Lower lobe of right lung (tissue), 2 donors: ENCODE measurements around the gene TEDC1. TPM values are rescaled to one million over a fixed set of nuclear protein-coding genes. Genes with fewer than 3 reads are reported as not detected.

Experiments used
- ATAC-seq, 2 donors: fragments of 200-7000 bp; cut with Tn5 transposase; one replicate each; pipeline ENCODE4 v1.9.1; 2020 to 2022; ENCODE audit warnings: mild to moderate bottlenecking in 2 of 2, moderate library complexity in 2 of 2
- DNase-seq: peaks from one replicate; pipeline ENCODE4 v3.0.0-alpha.2; 2020
- H3K27ac ChIP-seq: fragments of 200-600 bp; one replicate; pipeline ENCODE4 v1.8.0; 2022
- H3K27me3 ChIP-seq: fragments of 200-600 bp; one replicate; pipeline ENCODE4 v1.8.0; 2022; ENCODE audit warnings: low read depth
- H3K36me3 ChIP-seq: fragments of 200-600 bp; one replicate; pipeline ENCODE4 v1.8.0; 2022; ENCODE audit warnings: mild to moderate bottlenecking
- H3K4me1 ChIP-seq: fragments of 200-600 bp; one replicate; pipeline ENCODE4 v1.8.0; 2022
- H3K4me3 ChIP-seq: fragments of 200-600 bp; one replicate; pipeline ENCODE4 v1.8.0; 2022; ENCODE audit warnings: mild to moderate bottlenecking
- H3K9me3 ChIP-seq: fragments of 200-600 bp; one replicate; pipeline ENCODE4 v1.8.0; 2022
- intact Hi-C: fragments of 100-400 bp; cut with DNase I; formaldehyde crosslinking; loops from one replicate; pipeline ENCODE4 v1.11.0; 2022
- total RNA-seq: library from RNA; stranded (reverse); fragmentation: NEBNext Ultra II Directional; extraction: Animal tissue kit (Norgen Biotek cat#: 25700); gene quantifications from one replicate; pipeline ENCODE4 v1.2.1, GENCODE V29; 2021
- TF ChIP-seq, protein P1 (sequence below): fragments of 200-600 bp; IDR thresholded peaks from one replicate; pipeline ENCODE4 v1.8.0; 2022; ENCODE audit warnings: antibody characterized with exemption, mild to moderate bottlenecking
- donor health status: DM: no; HTN: yes; CAD: no; lungs with severe emphysema.

The TEDC1 gene
- total RNA-seq, 1 donor from 2014 or later = 10.6 TPM

- peak; percentile 17 to 34 for ATAC-seq
Measured at GRCh38 chr14:105491366-105491973, 424 bp downstream of the TEDC1 start.

GRCh38 chr14:105492031-105492970 lies 1.3 kb downstream of the TEDC1 start:
- Histone ChIP-seq H3K4me1 (peaks cover 26% of the 10 kb centered on the region), H3K9me3 (no peaks in the 10 kb centered on the region), H3K27me3 (no peaks in the 10 kb centered on the region), H3K36me3 (no peaks in the 10 kb centered on the region), H3K4me3 (peak overlapping the region; percentile 83), H3K27ac (peak overlapping the region; percentile 99)
- TF ChIP-seq, protein P1, sequence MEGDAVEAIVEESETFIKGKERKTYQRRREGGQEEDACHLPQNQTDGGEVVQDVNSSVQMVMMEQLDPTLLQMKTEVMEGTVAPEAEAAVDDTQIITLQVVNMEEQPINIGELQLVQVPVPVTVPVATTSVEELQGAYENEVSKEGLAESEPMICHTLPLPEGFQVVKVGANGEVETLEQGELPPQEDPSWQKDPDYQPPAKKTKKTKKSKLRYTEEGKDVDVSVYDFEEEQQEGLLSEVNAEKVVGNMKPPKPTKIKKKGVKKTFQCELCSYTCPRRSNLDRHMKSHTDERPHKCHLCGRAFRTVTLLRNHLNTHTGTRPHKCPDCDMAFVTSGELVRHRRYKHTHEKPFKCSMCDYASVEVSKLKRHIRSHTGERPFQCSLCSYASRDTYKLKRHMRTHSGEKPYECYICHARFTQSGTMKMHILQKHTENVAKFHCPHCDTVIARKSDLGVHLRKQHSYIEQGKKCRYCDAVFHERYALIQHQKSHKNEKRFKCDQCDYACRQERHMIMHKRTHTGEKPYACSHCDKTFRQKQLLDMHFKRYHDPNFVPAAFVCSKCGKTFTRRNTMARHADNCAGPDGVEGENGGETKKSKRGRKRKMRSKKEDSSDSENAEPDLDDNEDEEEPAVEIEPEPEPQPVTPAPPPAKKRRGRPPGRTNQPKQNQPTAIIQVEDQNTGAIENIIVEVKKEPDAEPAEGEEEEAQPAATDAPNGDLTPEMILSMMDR = no peak
- ATAC-seq (no peak), DNase-seq (peak; percentile 62)
- intact Hi-C loops = no loop called here

More at GRCh38 chr14:105491366-105491973, 424 bp downstream of the TEDC1 start:
- Histone ChIP-seq H3K27me3 (no peaks in the 10 kb centered on the region), H3K4me1 (peaks cover 35% of the 10 kb centered on the region), H3K36me3 (no peaks in the 10 kb centered on the region), H3K4me3 (peak overlapping the region; percentile 83), H3K27ac (peak overlapping the region; percentile 99), H3K9me3 (no peaks in the 10 kb centered on the region)
- TF ChIP-seq, protein P1 = no peak
- DNase-seq = peak; percentile 84
- intact Hi-C loops = no loop called here

DNA sequence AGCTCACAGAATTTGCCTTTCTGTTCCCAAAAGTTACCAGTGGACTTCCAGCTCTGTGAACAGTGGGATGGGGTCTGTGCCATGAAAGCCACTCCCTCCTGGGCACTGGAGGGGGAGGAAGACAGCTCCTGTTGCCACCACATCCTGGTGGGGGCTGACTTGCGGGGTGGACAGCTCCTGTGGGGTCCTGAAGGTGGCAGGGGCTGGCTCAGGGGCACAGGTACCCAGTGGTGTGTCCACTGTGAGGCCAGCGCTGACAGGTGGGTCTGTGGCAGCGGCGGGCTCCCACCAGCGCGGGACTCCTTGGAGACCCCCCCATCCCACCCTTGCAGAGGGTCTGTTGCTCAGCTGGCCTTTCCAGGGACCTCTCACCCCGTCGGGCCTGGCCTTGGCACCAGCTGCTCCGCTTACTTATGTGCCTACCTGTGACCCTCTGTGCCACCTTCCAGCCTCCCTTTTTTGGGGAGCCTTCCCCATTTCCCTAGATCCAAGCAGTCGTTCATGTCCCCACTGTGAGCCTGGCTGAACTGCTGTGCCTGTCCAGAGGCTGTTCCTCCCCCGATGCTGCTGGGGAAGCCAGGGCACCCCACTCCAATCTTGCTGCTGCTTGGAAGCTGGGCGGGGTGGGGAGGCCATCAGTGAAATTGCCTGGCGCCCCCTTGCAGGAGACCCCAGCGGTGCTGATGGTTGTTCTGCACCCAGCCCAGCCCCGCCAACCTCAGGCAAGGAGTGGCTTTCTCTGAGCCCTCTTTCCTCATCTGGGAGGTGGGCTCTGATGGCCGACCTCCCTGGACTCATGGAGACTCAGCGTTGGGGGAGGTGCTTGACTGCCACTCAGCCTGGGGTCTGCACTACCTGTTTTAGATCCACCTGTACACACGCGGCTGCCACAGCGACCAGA lies 2.2 kb downstream of the TEDC1 start:
- ATAC-seq (no peak), DNase-seq (peak; percentile 46)
- H3K36me3 ChIP-seq = peaks cover under 1% of the 10 kb centered on the region
- TF ChIP-seq, protein P1 = no peak
- no peak overlapping the region for H3K4me3 ChIP-seq
- H3K9me3 ChIP-seq = no peaks in the 10 kb centered on the region
- H3K27ac ChIP-seq = no peak overlapping the region
- peaks cover 17% of the 10 kb centered on the region for H3K4me1 ChIP-seq
- H3K27me3 ChIP-seq = no peaks in the 10 kb centered on the region
- intact Hi-C loops = no loop called here

DNA sequence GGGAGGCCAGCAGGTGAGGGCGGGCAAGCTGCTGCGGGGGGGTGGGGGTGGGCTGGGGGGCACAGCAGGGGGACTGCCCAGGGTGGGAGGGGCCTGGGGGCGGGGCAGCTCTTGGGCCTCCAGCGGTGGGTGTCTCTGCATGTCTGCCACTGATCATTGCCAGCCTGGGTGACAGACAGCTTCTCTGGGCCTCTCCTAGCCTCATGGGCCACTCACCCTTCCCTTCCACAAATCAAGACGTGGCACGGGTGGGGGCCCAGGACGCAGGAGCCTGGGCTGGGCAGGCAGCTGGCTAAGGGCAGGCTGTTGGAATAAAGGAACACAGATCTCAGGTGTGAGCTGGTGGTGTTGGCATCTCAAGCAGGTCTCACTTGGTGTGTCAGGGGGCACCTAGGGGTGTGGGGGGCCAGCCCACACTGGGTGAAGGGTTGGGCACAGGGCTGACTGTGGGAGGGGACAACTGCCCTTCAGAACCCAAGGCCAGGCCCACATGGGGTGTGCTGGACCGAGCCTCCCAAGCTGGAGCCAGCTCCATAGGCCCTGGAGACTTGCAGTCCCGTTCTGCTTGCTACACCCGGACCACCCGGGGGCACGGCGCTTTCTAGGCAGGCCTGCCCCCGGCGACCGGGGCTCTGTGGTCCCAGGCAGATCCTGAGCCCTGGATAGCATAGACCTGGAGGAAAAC lies 3.0 kb downstream of the TEDC1 start:
- H3K27ac ChIP-seq = no peak overlapping the region
- no peak overlapping the region for H3K4me3 ChIP-seq
- ATAC-seq (no peak), DNase-seq (peak; percentile 45)
- H3K4me1 ChIP-seq = peaks cover 9% of the 10 kb centered on the region
- TF ChIP-seq, protein P1 = no peak
- no peaks in the 10 kb centered on the region for H3K27me3 ChIP-seq
- H3K9me3 ChIP-seq = no peaks in the 10 kb centered on the region
- peaks cover 9% of the 10 kb centered on the region for H3K36me3 ChIP-seq
- intact Hi-C loops = no loop called here

- H3K36me3 ChIP-seq = peaks cover 14% of the 10 kb centered on the region
- intact Hi-C loops = no loop called here
- TF ChIP-seq, protein P1 = no peak
- H3K4me1 ChIP-seq = peaks cover 4% of the 10 kb centered on the region
- H3K9me3 ChIP-seq = no peaks in the 10 kb centered on the region
- DNase-seq (peak; percentile 32), ATAC-seq (no peak)
- H3K4me3 ChIP-seq = no peak overlapping the region
- H3K27me3 ChIP-seq = no peaks in the 10 kb centered on the region
- H3K27ac ChIP-seq = no peak overlapping the region
Measured at GRCh38 chr14:105494606-105494929, 3.5 kb downstream of the TEDC1 start.
